ENCODE data around the gene ZNF783.
"Not testable (repeated sequence)": the region's sequence is repeated elsewhere in the genome, so short reads cannot be mapped to it uniquely, and the experiment has no call there.

The ZNF783 gene

DNA sequence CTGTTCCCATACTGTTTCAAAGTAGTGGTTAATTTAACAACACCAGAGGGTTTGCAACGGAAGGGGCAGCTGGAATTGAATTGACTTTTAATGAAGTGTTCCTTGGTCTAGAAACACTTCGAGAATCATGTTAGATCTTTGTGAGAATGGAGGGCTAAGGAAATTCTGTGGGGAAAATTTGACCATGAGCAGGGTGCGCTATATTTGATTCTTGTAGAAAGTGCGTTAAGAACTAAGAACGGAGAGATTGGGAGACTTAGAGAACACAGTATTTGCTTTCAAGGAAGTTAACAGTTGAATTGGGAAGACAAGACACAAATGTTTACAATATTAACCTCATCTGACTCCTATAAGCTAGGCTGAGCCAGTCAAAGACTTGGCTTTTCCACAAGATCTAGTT, 21.4 kb upstream of the ZNF783 start:
- no peak for DNase-seq (ENCODE audit: low read depth, low spot score)

DNA sequence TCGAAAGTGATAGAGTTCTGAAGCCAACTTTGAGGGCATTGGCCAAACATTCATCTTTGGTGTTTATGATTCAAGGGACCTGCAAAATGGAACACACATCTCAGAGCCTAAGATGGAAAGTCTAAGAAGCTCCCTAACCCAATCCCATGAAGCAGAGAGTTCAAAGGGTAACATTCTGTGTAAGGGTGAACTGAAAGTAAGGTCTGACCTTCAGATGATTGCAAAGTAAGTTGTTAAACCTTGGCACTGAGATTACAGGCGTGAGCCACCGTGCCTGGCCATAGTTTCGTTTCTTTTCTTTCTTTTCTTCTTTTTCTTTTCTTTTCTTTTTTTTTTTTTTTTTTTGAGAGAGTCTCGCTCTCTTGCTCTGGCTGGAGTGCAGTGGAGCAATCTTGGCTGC, 20.3 kb upstream of the ZNF783 start:
- DNase-seq (ENCODE audit: low read depth, low spot score) = no peak

DNA sequence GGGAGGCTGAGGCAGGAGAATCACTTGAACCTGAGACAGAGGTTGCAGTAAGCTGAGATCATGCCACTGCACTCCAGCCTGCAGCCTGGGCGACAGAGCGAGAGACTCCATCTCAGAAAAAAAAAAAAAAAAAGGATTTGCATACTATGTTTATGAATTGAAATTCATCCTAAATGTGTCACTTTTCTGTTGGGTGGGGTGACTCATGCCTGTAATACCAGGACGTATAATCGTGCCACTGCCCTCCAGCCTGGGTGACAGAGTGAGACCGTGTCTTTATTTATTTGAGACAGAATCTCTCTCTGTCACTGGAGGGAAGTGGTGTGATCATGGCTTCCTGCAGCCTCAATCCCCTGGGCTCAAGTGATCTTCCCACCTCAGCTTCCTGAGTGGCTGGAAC, 16.8 kb upstream of the ZNF783 start:
- DNase-seq (ENCODE audit: low read depth, low spot score) = no peak

DNA sequence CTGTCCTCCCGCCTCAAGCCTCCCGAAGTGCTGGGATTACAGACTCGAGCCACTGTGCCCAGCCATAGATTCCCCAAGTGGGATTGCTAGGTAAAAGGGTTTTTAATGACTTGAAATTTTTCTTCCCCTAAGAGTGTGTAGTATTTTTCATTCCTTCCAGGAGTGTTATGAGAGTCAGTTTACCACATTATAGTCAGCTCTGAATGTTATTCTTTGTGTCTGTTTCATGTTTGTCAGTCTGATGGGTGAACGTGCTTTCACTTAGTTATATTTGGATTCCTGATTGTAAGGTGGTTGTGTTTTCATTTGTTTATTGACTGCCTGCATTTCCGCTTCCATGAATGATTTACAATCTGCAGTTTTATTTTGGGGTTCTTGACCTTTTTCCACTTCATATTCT, 16.3 kb upstream of the ZNF783 start:
- no peak for DNase-seq (ENCODE audit: low read depth, low spot score)

DNA sequence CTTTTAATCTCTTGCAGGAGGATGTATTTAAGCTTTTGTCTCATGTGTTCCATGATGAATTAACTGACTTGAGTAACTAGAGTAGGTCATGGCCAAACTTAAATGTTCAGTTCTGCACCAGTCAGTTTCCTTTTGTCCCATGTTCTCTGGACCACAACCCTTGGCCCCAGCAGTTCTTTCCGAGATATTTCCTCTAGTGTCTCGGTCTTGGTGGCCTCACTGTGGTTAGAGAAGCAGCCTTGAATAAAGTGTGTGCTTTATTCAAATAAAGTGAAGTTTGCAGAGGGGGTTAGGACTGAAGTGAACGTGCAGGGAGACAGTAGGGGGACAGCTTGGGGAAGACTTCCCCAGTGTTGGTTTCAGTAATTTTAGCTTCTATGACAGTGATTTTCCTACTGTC, 13.2 kb upstream of the ZNF783 start:
- DNase-seq (ENCODE audit: low read depth, low spot score) = no peak

DNA sequence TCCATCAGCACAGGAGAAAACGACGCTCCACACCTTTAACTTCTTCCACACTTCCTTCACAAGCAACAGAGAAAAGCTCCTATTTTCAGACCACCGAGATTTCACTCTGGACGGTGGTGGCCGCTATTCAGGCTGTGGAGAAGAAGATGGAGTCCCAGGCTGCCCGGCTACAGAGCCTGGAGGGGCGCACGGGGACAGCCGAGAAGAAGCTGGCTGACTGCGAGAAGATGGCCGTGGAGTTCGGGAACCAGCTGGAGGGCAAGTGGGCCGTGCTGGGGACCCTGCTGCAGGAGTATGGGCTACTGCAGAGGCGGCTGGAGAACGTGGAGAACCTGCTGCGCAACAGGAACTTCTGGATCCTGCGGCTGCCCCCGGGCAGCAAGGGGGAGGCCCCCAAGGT, 11.8 kb upstream of the ZNF783 start:
- DNase-seq (ENCODE audit: low read depth, low spot score) = not testable (repeated sequence)

DNA sequence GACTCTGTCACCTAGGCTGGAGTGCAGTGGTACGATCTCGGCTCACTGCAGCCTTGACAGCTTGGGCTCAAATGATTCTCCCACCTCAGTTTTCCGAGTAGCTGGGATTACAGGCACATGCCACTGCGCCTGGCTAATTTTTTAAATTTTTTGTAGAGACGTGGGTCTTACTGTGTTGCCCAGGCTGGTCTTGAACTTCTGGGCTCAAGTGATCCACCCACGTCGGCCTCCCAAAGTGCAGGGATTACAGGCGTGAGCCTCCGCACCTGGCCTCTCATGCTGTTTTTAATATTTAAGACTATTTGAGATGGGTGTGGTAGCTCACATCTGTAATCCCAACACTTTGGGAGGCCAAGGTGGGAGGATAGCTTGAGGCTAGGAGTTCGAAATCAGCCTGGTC, 10.5 kb upstream of the ZNF783 start:
- not testable (repeated sequence) for DNase-seq (ENCODE audit: low read depth, low spot score)

DNA sequence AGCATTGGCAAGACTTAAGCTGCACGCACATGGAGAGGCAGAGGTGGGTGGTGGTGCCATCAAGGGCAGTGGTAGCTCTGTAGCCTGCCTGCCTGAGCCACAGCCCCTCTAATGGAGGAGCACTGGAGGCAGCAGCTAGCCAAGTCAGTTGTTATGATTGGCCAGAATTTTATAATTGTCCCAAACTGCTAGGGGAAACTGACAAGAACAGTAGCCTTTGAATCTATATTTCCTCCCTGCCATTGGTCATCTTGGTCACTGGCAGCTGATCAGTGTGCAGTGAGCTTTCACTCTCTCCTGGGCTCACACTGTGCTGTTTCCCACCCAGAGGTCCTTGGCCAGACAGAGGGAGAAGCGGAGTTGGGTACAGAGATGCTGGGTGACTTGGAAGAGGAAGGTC, 9.6 kb upstream of the ZNF783 start:
- no peak for DNase-seq (ENCODE audit: low read depth, low spot score)

DNA sequence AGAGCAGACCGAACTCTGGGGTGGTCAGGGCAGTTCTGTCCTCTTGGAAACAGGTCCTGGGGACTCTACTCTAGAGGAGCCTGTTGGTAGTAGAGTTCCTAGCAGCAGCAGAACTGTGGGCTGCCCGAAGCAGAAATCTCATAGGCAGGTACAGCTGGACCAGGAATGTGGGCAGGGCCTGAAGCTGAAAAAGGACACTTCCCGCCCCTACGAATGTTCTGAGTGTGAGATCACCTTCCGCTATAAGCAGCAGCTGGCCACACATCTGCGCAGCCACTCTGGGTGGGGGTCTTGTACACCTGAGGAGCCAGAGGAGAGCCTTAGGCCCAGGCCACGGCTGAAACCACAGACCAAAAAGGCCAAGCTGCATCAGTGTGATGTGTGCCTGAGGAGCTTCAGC, 8.3 kb upstream of the ZNF783 start:
- DNase-seq (ENCODE audit: low read depth, low spot score) = no peak

DNA sequence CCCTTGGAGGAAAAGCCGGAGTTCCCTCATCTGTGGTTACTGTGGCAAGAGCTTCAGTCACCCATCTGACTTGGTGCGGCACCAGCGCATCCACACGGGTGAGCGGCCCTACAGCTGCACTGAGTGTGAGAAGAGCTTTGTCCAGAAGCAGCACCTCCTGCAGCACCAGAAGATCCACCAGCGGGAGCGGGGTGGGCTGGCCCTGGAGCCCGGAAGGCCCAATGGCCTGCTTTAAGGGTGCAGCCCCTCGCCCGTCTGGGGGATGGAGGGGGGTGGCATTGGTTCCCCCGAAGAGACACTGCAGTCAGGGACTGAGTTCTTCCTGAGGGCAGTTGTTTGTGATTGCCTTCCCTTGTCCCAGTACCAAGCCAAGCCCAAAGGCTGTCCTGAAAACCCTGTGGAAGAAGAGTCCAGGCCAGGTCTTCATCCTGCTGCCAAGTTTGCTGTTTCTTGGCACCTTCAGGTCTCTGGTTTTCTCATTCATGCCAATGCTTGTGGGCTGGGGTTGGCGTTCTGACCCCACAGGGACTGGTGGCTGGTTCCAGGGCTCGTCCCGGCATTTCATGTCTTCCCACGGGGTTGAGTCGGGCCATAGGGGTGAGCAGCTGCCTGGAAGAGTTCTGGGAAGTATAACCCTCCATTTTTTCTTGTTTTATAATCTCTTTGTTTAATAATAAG, 7.7 kb upstream of the ZNF783 start:
- DNase-seq (ENCODE audit: low read depth, low spot score) = no peak

DNA sequence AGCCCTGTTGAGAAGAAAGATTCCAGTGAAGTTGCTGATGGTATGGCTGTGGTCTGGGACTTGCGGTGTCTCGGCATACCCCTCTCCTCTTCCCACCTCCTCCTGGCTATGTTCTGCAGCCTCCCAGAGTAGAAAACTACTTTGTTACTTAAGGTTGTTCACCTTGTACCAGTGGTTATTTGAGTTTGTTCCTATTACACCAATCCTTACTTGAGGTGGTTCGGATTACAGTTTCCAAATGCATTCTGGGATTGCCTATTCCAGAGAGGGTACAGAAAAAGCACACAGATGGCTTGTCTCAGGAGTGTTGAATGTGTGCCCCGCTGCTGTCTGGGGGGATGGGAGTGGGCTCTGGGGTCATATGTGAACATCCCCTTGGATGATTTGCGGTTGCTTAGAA, 6.8 kb upstream of the ZNF783 start:
- no peak for DNase-seq (ENCODE audit: low read depth, low spot score)

DNA sequence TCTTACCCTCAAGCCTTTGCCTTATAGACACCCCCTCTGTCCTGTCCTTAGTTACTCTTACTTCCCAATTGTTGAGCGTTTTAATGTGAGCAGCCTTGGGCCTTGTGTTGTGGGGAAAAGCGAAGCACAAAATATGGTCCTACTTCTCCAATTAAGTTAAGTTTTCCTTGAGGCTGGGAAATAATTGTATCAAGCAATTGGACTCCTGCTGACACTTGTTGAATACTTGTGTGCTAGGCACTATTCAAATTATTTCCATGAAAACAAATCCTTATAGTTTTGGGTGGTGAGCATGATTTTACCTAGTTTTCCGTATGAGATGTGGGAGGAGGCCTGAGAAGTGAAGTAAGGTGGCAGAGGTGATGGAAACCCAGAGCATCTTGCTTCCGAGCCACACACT, 5.4 kb upstream of the ZNF783 start:
- DNase-seq (ENCODE audit: low read depth, low spot score) = no peak

DNA sequence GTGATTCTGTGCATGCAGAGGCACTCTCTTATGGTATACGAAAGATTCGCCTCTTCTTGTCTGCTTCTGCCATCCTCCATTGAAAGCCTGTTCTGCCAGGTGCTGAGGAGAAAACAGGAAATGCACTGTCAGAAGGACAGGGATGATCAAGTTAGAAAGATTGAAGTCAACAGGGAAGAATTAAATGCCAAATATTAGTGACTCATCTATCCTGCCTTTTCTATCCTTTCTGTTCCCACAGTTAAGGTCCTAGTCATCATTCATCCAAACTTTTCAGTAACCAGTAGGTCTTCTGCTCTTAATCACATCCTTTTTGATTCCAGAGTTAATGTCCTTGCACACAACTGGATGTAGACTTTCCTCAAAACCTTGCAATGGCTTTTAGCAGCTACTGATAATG, 4.8 kb upstream of the ZNF783 start:
- DNase-seq (ENCODE audit: low read depth, low spot score) = no peak

DNA sequence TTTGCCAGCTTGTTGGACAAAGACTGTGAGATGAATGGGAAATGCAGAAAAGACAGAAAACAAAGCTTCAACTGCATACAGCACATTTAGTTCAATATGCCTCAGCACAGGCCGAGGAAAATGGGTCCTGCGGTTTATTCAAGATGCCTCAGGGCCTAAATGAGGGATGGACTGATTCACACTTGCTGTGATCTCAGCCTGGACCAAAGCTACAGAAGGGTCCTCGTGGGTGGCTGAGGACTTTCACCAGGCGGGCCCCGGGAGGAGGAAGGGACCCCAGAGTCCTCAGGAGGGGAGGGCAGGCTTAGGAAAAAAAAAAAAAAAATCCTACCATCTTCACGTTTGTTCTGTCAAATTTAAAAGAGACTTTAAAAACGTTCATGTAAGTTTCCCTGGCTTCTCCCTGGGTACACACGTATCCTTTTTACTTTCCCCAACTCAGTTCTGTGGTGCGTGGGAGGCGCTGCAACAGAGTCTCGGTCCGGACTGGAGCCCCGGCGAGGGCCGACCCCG, 624 bp upstream of the ZNF783 start:
- DNase-seq (ENCODE audit: low read depth, low spot score) = no peak

DNA sequence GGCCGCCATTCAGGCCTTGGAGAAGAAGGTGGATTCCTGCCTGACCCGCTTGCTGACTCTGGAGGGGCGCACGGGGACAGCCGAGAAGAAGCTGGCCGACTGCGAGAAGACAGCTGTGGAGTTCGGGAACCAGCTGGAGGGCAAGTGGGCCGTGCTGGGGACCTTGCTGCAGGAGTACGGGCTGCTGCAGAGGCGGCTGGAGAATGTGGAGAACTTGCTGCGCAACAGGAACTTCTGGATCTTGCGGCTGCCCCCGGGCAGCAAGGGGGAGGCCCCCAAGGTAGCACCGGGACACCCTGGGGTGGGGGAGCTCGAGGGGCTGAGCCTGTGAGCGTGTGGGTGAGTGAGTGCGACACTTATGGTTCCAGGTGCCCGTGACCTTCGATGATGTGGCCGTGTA, 4.5 kb downstream of the ZNF783 start:
- no peak for DNase-seq (ENCODE audit: low read depth, low spot score)

DNA sequence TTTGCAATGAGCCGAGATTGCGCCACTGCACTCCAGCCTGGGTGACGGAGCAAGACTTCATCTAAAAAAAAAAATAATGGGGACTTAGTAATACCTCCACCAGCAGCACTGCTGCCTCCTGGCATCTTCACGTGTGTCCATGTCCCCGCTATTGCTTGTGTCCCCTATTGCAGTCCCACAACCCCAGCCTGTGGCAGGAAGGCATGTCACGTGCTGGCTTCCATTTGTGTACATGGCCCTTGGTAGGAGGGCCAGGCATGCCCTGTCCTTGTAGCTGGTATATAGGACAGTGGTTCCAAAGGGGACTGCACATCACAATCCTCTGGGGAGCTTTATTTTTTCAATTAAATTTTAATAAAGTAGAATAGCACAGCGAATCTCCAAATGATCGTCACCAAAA, 5.7 kb downstream of the ZNF783 start:
- DNase-seq (ENCODE audit: low read depth, low spot score) = no peak

DNA sequence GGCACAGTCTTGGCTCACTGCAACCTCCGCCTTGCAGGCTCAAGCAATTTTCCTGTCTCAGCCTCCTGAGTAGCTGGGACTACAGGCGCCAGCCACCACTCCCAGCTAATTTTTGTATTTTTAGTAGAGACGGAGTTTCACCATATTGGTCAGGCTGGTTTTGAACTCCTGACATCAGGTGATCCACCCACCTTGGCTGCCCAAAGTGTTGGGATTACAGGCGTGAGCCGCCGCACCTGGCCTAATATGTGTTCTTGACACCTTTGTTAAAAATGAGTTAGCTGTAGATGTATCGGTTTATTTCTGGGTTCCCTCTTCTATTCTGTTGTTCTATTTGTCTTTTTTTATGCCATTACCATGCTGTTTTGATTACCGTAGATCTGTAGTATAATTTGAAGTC, 12.4 kb downstream of the ZNF783 start:
- DNase-seq (ENCODE audit: low read depth, low spot score) = not testable (repeated sequence)

DNA sequence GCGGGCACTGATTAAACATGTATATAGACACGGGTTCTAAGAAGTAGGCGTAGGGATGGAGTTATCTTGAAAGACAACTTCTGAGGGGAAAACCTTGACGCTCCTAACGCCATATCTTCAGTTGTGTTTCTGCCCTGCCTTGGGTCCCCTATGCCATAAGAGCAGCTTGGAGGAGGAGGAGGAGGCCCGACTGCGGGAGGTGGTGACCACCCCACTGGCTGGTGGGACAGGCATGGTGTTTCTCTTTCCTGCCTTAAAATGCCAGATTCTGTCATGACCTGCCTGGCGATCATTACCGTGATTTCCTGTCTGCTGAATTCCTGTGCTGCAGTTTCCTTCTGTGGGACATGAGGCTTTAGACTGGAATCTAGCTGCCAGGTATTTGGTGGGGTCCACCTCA, 15.9 kb downstream of the ZNF783 start:
- DNase-seq (ENCODE audit: low read depth, low spot score) = no peak

DNA sequence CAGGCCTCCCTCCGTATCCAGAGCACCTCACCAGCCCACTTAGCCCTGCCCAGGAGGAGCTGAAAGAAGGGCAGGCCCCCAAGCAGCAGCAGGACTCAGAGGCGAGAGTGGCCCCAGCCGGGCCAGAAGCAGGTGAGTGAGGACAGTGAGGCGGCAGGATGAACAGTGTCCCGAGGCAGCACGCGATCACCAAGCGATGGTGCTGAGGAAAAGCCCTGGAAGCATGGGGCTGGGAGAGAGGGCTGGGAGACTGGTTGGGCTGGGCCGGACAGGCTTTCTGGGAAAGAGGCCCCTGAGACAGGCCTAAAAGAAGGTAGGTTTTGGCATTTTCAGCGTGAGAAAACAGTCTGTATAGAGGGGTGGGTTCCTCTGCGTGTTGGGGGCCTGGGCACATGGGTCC, 16.4 kb downstream of the ZNF783 start:
- no peak for DNase-seq (ENCODE audit: low read depth, low spot score)

DNA sequence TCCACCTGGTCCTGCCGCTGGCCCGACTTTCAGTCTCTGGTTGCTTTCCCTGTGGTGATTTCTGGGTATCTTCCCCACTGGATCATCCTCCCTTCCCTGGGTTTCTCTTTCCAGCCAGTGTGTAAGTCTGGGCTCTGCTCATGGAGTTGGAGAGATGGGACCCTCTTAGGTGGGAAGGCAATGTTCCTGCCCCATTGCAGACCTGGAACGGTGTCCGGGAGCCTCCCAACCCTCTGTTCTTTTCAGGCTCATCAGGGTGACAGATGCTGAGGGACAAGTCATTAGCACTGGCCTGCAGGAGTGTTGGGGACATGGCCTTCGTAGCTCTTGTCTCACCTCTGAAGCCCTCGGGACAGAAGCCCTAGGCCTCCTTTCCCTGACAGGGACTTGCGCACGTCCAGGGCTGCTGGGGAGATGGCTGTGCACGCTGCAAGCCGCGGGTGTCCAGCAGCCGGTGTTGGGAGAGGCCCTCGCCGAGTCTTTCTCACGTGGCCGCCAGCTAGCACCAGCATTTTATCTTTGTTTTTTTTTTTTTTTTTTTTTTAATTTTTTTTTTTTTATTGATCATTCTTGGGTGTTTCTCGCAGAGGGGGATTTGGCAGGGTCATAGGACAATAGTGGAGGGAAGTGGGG, 17.2 kb downstream of the ZNF783 start:
- no peak for DNase-seq (ENCODE audit: low read depth, low spot score)

DNA sequence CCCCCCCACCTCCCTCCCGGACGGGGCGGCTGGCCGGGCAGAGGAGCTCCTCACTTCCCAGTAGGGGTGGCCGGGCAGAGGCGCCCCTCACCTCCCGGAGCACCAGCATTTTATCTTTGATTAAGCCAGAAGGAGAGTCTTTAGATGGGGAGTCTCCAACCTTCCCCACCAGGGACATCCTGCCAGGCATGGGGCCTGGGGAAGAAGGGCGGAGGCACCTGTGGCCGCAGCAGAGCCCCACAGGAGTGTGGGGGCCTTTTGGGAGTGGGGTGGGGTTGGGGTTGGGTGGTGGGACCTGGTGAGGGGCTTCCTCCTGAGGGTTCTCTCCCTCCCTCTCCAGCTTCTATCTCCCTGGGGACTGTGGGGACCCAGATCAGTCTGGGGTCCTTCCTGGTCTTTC, 18.2 kb downstream of the ZNF783 start:
- no peak for DNase-seq (ENCODE audit: low read depth, low spot score)

DNA sequence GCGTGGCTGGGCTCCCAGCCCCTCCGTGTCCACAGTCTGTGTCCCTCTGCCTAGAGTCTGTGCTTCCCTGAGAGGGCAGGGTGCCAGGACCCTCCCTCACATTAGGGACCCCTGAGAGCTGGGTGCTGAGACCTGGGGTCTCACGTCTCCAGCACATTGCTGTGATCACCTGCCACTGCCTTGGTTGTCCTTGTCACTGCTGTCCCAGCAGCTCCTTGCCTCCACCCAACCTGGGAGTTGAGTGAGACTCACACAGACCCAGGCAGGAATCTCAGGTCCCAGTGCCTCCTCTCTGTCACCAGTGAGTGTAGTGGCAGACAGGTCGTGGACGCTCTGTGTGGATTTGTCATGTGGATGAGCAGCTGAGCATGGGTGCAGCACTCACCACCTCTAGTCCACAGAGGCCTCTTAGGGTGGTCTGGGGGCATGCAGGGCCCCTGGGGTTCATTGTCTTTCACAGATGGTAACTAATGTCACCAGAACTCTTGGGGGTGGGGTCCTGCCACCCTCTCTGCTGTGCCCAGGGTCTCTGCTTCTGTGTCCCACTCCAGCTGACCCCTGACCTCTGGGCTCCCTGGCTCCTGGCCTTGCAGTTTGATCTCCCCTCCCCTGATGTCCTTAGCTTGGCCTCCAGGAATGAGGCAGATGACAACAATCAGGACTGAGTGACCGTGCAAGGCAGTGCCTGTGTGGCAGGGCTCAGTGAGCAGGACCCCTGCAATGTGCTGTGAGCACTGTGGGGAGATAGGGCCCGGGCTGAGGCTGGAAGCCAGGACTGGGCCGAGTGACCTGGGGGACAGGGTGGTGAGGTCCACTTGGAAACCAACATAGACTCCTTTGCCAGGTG, 18.9 kb downstream of the ZNF783 start:
- DNase-seq (ENCODE audit: low read depth, low spot score) = no peak

Data from brain pericyte (primary cell).